ENCODE data around the gene ZNF69.
"Not testable (repeated sequence)": the region's sequence is repeated elsewhere in the genome, so short reads cannot be mapped to it uniquely, and the experiment has no call there.

Gene ZNF69

DNA sequence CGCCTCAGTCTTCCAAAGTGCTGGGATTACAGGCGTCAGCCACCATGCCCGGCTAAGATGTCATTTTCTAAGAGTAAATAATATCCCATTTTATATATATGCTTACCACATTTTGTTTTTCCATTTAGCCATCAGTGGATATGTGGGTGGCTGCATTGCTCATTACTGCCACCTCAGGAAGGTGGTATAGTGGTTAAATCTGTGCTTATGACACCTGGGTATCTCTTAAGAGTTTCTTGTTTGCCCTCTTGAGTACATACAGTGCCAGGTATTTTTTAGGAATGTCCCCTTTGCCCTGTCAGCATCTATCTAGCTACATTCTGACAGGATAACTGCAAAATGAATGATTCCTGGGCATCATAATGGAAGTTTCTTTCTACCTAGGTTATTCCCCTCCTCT lies 14.6 kb downstream of the ZNF69 start:
- no peak for DNase-seq (ENCODE audit: low read depth)

- DNase-seq (ENCODE audit: low read depth) = no peak
These were observed 18.3 kb downstream of the ZNF69 start for GRCh38 chr19:11905928-11906327.

DNA sequence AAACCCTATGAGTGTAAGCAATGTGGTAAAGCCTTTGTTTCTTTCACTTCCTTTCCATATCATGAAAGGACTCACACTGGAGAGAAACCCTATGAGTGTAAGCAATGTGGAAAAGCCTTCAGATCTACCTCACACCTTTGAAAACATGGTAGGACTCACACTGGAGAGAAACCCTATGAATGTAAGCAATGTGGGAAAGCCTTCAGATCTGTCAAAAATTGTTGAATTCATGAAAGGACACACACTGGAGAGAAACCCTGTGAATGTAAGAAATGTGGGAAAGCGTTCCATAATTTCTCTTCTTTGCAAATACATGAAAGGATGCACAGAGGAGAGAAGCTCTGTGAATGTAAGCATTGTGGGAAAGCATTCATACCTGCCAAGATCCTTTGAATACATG lies 24.4 kb downstream of the ZNF69 start:
- DNase-seq (ENCODE audit: low read depth) = not testable (repeated sequence)

DNA sequence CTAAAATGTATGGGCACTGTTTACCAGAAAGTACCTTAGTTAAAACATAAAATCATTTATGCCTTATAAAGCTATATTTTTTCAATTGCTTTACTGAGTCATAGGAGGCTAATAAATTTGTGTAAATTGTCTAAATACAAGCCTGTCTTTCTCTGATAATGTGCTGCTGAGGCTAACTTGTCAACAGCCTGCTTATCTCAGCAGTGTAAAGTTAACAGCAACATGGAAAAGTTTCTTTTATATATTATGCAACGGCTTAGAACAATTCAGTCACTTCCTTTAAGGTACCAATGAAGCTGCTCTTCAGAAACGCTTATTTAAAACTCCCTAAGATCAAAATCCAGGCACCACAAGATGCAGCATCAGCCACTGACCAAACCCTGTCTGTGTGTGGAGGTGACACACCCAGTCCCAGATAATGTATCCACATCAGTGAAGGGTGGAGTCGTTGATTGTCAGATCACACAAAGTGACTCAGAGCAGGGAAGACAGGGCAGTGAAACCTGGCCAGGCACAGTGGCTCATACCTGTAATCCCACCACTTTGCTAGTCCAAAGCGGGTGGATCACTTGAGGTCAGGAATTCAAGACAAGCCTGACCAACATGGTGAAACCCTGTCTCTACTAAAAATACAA lies 27.0 kb downstream of the ZNF69 start:
- DNase-seq (ENCODE audit: low read depth) = not testable (repeated sequence)

- DNase-seq (ENCODE audit: low read depth) = no peak
These were observed 34.4 kb downstream of the ZNF69 start for GRCh38 chr19:11921852-11922495.

- peak; percentile 62 for DNase-seq (ENCODE audit: low read depth)
These were observed 37.5 kb downstream of the ZNF69 start, which contains the start of gene ZNF700 for GRCh38 chr19:11924886-11925650. Gene ZNF700, plus strand, starts transcription at chr19:11925107. Its CDS starts 104 bp downstream, at chr19:11925211.

DNA sequence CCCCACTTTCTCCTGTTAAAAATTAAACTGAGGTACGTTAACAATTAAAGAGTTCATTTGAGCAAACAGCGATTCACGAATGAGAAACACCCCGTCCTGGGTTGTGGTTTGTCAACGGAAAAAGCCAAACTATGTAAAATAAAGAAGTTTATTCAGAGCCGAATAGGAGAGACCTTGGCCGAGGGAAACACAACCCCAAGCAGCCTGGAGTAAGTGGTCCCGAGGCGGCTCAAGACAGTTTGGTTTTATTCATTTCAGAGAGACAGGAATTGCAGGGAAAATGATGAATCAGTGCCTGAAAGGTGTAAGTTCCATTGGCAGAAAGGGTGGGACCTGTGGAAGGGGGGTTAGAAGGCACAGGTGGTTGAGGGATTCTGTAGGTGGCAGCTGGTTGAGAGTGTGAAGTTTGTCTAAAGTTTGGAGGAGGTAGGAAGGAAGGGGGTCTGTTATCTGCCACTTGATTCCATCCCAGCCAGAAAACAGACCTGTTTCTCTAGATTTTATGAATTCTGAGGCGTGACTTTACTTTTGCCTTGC lies 38.1 kb downstream of the ZNF69 start:
- DNase-seq (ENCODE audit: low read depth) = not testable (repeated sequence)

GRCh38 chr19:11927227-11927626 lies 39.6 kb downstream of the ZNF69 start:
- no peak for DNase-seq (ENCODE audit: low read depth)

DNA sequence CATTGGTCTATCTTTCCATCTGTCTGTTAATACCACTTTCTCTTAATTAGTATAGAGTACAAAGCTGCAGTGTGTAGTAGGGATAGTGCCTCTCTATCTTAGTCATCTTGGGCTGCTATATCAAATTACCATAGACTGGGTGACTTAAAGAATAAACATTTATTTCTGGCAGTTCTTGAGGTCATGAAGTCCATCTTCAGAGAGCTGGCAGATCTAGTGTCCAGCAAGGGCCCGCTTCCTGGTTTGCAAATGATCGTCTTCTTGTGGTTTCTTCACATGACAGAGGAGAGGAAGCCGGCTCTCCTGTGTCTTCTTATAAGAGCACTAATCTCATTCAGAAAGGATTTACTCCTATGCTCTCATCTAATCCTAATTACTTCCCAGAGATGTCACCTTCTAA lies 43.5 kb downstream of the ZNF69 start:
- DNase-seq (ENCODE audit: low read depth) = peak; percentile 15

DNA sequence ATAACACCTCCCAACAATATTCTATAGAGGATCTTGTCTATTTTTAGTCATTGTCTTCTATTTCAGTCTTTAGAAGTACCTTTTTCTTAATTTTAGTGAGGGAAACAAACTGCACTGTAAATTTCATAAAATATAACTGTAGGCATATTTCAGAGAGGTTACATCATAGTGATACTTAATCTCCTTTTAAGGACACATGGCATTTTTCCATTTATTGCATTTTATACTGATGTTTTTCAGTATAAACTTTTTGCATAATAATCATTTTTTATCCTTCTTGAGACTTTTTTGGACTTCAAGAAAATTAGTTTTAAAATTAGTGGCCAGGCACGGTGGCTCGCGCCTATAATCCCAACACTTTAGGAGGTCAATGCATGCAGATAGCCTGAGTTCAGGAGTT lies 43.9 kb downstream of the ZNF69 start:
- no peak for DNase-seq (ENCODE audit: low read depth)

DNA sequence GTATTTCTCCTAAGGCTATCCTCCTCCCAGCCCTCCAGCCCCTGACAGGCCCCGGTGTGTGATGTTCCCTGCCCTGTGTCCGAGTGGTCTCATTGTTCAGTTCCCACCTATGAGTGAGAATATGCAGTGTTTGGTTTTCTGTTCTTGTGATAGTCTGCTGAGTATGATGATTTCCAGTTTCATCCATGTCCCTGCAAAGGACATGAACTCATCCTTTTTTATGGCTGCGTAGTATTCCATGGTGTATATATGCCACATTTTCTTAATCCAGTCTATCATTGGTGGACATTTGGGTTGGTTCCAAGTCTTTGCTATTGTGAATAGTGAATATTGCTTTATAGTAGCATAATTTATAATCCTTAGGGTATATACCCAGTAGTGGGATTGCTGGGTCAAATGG lies 48.2 kb downstream of the ZNF69 start:
- not testable (repeated sequence) for DNase-seq (ENCODE audit: low read depth)

DNA sequence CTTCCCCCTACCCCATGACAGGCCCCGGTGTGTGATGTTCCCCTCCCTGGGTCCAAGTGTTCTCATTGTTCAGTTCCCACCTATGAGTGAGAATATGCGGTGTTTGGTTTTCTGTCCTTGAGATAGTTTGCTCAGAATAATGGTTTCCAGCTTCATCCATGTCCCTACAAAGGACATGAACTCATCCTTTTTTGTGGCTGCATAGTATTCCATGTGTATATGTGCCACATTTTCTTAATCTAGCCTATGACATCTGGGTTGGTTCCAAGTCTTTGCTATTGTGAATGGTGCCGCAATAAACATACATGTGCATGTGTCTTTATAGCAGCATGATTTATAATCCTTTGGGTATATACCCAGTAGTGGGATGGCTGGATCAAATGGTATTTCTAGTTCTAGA lies 50.8 kb downstream of the ZNF69 start:
- DNase-seq (ENCODE audit: low read depth) = not testable (repeated sequence)

GRCh38 chr19:11941361-11941887 lies 53.8 kb downstream of the ZNF69 start:
- not testable (repeated sequence) for DNase-seq (ENCODE audit: low read depth)

- DNase-seq (ENCODE audit: low read depth) = no peak
These were observed 54.6 kb downstream of the ZNF69 start for GRCh38 chr19:11942008-11942842.

DNA sequence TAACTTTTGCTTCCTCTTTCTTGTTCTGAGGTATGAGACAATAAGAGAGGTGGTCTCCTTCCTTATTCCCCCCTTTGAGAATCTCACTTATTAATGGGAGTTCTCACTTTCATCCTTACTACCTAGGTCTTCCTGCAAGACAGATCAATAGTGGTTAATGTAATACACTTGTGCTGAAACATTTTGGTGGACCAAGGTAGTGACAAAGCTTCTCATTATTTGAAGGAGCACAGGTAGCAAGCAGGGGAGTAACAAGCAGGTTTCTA lies 55.2 kb downstream of the ZNF69 start:
- DNase-seq (ENCODE audit: low read depth) = no peak

DNA sequence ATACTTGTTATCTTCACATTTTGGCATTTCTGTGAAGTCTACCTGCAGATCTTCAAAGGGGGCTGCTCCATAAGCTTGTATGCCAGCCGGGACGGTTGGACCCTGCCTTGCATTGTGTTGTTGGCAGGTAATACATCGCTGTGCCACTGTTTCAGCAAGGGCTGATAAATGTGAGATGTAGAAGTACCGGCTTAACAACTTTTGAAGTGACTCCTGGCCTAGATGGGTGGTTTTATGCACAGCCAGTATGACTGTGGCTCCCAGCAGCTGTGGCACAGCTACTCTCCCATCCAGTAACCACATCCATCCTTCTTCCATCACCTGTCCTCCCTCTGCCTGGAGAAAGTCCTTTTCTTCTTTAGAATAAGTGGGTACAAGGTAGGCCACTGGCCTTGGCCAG lies 57.1 kb downstream of the ZNF69 start:
- no peak for DNase-seq (ENCODE audit: low read depth)

GRCh38 chr19:11948646-11949045 lies 61.1 kb downstream of the ZNF69 start:
- no peak for DNase-seq (ENCODE audit: low read depth)

- DNase-seq (ENCODE audit: low read depth) = no peak
These were observed 61.6 kb downstream of the ZNF69 start for GRCh38 chr19:11949201-11949600.

DNA sequence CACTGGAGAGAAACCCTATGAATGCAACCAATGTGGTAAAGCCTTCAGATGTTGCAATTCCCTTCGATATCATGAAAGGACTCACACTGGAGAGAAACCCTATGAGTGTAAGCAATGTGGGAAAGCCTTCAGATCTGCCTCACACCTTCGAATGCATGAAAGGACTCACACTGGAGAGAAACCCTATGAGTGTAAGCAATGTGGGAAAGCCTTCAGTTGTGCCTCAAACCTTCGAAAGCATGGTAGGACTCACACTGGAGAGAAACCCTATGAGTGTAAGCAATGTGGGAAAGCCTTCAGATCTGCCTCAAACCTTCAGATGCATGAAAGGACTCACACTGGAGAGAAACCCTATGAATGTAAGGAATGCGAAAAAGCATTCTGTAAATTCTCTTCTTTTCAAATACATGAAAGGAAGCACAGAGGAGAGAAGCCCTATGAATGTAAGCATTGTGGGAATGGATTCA lies 62.1 kb downstream of the ZNF69 start:
- DNase-seq (ENCODE audit: low read depth) = not testable (repeated sequence)

GRCh38 chr19:11950312-11950711 lies 62.7 kb downstream of the ZNF69 start:
- no peak for DNase-seq (ENCODE audit: low read depth)

All from non-pigmented ciliary epithelial cell (primary cell).